ENCODE measurements around the gene RNF32.
"Not testable (repeated sequence)": the region's sequence is repeated elsewhere in the genome, so short reads cannot be mapped to it uniquely, and the experiment has no call there.

Gene RNF32

DNA sequence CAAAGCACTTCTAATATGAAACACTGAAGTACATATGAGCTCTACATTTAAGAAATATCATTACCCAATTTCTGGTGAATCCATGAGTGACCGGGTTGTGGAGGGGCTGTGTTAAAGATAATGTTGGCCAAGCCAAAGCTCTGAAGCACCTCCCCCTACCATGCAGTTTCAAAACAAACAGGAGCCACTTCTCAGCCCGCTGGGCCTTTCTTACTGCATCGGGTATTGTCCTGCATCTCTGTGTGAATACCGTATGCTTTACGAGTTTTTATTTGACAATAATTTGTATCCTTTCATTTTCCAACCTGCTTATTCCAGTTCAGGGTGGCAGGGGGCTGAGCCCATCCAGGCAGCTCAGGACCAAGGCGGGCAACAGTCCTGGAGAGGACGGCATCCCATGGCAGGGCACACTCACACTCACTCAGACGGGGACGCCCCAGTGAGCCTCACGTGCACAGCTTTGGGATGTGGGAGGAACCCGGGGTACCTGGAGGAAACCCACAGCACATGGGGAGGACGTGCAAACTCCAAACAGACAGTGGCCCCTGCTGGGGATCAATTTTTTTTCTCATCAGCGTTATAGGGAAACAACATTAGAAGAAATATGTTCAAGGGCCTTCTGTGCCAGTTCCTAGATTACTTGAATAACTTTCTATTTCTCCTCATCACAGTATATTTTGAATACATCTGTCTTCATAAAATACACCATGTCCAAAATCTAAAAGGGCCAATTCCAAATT is 1.9 kb downstream of the RNF32 start:
- no peak for DNase-seq

DNA sequence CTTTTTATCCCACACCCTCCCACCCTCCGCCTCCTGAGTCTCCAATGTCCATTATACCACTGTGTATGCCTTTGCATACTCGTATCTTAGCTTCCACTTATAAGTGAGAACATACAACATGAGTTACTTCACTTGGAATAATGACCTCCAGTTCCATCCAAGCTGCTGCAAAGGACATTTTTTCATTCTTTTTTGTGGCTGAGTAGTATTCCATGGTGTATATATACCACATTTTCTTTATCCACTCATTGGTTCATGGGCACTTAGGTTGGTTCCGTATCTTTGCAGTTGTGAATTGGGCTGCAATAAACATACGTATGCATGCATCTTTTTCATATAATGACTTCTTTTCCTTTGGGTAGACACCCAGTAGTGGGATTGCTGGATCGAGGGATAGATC is 6.8 kb downstream of the RNF32 start:
- DNase-seq: not testable (repeated sequence)

DNA sequence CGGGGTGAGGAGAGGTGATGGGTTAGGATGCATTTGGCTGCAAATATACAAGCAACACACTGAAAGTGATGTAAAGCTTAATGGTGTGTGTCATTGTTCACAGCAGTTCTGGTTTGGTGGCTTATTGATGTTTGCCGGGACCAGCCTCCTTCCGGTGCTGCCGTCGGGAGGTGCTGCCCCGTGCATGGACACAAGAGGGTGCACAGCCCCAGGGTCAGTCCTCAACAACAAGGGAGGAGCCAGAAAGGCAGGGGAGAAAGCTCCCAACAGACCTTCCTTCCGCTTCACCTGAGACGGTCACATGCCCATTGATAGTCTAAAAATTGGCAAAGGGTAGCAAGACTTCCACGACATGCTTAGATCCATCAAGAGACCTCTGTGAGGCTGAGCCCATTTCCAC is 9.5 kb downstream of the RNF32 start:
- DNase-seq: no peak

DNA sequence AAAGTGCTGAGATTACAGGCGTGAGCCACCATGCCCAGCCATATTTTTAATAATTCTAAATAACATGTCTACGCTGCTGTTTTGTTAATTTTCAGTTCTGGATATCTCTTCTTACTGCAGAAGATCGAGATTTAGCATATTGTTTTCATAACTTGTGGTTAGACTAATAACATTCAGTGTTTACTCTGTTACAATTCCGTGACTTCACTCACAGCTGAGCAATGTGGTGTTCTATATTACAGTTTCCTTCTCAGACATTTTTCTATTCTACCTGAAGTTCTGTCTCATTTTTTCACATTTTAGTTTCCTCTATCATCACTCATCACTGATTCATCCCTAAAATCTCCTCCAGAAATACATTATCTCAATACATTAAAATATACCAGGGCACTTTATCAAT is 10.9 kb downstream of the RNF32 start:
- DNase-seq: no peak

DNA sequence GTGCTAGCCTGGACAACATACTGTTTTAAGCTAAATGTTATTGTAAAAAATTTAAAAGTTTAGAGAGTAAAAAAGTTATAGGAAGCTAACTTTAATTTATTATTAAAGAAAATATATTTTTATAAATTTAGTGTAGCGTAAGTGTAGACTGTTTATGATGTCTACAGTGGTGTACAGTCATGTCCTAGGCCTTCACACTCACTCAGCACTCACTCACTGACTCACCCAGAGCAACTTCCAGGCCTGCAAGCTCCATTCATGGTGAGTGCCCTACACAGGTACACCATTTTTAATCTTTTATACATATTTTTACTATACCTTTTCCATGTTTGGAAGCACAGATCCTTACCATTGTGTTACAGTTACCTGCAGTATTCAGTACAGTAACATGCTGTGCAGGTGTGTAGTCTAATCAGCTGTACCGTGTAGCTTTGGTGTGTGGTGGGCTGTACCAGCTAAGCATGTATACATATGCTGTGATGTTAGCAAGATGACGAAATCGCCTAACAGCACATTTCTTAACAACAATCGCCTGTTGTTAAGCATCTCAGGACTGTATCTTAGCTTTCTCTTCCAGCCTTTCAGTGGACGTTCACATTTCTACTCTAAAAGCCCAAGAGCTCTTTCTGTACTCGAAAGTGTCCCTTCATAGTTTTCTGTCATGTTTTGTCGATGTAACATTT is 12.5 kb downstream of the RNF32 start:
- no peak for DNase-seq

DNA sequence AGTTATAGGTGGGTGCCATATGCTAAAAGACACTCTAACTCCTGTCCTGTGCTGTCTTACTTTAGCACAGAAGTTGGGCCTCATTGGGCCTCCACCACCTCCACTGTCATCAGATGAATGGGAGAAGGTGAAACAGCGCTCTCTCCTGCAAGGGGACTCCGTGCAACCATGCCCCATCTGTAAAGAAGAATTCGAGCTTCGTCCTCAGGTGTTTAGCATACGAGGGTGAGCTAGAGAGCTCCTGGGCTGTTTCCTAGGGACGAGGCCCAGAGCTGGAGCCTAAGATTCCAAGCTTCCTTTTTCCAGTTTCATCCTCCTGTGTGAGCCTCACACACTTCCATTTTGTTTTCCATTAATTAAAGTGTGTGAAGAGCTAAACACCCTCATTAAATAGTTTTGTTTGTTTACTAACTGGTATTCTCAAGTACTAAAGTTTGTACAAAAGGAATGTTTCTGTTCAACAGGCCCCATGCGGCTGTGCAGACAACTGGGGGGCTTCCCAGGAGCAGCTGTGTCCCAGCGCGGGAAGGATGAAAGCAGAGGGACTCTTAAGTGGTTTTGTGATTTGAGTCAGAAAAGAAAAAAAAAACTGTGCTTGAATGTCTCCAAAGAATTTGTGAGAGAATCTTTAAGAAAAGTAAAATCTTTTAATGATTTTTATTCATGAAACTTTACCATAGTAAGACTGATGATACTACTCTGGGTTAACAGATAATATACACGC is 14.1 kb downstream of the RNF32 start:
- no peak for DNase-seq

DNA sequence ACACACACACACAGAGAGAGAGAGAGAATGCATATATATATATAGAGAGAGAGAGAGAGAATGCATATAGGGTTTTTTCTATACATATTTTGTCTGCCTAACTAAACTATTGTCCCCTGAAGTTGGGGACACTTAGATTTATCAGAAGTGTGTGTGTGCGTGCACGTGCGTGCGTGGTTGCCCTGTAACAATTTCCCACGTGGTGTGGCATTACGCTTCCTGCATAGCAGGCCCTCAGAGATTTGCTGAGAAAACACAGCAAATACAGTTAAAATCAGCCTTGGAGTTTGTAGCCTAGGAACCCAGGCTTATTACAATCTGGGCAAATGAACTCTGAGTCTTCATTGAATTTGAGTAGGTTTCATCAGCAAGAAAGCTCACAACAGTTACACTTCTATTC is 14.7 kb downstream of the RNF32 start:
- DNase-seq: no peak

DNA sequence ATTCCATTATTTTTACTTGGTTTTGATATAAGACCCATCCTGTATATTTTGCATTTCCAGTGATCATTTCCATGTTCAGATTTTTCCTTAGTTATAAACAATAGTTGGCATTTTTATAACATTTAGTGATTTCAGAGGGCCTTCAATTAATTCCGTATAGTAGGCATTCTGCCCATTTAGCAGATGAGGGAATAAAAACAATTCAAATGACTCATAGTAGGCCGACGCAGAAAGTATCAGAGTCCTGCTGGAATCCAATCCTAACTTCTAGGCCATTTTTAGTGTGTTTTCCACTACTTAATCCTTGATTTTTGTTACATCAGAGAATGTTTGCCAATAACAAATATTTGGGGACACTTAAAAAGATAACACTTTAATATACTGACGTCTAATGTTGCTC is 15.4 kb downstream of the RNF32 start:
- DNase-seq: no peak

DNA sequence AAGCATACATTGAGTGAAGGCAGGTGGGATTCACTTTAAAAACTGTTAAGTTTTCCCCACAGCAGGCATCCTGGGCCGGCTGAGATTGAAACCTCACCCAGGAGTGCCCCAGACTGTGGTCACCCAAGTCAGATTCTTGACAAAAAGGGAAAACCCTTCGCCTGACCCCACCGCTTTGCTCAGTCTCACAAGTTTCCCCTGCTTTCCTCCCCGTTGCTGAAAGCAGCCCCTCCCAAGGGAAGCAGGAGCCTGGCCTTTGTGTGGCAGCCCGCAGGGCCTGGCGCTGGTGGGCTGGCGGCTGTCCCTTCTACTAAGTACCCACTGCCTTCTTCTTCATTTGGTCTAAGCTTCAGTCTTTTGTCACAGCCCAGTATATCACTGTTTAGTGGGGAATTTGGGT is 16.0 kb downstream of the RNF32 start:
- DNase-seq: no peak

DNA sequence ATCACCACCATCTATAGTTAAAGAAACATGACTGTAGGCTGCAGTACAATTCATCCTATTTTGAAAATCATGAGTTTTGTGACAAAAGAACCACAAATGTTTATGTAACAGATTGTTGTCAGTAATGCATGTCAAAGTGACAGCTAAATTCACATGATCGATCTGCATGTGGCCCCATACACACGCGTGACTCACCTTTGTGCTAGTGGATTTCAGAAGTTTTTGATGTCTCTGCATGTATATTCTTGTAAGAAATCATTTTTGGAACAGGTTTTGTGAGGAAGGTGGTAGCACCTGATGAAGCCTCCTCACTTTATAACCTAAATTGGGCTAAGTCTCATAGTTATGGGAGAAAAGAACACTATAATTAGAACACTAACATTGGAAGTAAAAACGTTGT is 17.1 kb downstream of the RNF32 start:
- DNase-seq: no peak

DNA sequence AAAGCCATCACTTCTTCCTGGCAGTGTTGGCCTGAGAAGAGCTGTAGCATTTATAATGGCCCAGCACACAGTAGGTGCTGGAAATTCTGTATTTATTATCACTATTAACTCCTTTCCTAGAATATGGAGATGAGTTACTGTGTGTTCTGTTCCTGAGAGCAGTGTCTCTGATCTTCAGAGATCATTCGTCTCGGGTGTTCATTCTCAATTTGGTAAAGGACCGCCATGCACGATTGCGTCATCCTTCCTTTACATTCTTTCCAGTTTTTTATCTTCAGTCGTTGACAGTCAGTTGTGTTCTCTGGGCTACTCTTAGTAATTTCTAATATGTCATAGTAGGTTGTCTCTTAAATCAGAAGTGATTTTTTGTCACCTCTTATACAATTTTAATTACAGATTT is 18.6 kb downstream of the RNF32 start:
- DNase-seq: no peak

DNA sequence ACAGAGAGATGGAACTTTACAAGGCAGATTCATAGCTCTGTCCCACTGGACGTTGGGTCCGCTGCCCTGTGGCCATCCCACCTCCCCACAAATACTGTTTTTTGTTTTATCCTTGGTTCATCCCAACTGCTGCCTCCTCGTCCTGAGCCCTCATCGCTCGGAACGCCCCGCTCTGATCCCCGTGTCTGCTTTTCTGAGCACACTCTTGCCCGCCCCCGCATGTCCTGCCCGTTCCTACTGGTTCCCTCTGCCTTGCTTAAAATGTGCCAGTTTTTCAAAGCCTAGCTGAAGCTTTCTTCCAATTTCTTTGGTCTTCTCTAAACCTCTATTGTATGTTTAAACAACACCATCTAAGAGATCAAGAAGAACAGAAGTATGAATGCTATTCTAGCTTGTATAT is 19.4 kb downstream of the RNF32 start:
- DNase-seq: no peak

DNA sequence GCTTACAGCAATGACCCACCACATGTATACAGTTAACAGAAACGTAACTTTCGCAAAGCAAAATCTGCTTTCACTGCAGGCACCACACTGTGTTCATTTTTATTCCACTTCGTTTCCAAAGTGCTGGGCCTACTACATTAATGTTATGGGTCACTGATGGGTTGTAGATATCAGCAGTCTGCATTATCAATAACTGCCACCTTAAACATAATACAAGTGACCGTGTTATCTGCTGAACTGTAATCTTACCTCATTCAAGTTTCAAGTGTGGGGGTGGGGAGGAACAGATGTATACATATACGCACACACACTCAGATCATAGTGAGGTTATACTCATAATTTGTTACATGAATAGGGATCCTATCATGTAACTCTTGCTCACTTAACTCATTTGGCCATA is 21.1 kb downstream of the RNF32 start:
- no peak for DNase-seq

DNA sequence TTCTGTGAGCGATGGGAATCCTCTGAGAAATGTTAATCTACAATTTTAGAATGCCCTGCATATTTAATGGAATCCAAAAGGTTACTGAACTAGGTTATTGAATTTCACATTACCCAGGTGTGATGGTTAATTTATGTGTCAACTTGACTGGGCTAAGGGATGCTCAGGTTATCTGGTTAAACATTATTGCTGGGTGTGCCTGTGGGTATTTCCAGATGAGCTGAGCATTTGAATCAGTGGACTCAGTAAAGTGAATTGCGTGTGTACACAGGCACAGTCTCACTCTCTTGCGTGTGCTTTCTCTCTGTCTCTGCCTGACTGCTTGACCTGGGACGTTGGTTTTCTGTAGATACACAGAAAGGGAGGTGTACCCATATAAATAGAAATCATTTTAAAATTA is 21.7 kb downstream of the RNF32 start:
- no peak for DNase-seq

DNA sequence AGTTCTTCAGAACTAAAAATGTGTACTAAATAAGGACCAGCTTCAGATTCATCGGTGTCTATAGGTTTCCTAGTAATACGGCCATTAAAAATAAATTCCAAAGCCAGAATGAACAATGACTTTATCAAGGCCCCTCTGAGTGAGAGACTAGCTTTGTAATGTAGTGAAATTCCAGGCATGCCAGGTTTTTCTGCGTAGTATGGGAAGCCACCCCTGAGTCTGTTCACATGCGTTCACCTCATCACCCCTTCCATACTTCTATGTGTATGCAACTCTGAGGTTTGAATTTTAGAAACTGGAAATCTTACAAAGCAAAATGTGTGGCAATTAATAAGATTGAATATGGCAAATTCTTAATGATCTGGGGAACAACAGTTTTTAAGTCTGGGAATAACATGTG is 24.5 kb downstream of the RNF32 start:
- no peak for DNase-seq

DNA sequence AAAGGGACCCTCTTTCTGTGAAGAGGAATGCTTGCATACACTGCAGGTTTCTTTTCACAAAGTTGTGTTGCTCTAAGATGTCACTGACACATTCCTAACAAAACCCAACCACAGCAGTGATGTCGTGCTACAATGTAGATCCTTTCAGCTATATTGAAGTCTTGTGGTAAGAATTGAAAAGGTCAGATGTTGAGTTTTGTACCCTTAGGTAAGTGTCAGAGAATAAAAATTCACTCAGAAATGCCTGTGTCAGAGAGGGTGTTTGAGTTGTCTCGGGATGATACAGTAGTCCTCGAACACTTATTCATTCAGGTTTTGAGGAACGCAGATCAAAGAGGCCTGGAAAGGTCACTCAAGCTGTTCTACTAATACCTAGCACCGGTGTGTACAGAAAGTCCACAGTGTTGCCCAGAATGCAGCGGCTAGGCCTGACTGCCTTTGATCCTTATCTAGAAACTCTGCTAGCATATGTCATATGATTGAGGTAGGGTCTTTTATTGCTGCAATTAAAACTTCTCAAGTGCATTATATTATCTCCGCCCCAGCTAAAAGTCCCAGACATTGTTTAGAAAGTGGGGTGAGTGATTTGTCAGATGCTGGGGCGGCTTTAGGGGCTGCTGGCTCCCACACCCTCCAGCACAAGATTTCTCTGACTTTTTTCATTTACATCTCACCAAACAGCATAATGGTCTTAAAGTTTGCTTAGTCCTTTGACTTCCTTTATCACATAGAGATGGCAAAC is 26.0 kb downstream of the RNF32 start:
- DNase-seq: no peak

DNA sequence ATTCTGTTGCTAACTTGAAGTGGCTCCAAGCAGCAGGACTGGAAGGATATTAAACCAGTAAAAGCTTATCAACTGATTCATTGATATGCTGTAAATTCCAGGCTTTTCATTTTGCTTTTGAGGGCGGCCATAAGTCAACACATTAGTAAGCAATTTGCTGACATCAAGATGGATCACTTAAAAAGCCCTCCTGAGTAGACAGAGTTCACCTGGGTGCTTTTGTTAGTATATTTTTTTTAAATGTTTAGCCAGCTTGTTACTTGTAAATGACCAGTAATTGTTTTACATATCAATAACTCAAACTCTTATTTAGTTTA is 26.5 kb downstream of the RNF32 start:
- no peak for DNase-seq

DNA sequence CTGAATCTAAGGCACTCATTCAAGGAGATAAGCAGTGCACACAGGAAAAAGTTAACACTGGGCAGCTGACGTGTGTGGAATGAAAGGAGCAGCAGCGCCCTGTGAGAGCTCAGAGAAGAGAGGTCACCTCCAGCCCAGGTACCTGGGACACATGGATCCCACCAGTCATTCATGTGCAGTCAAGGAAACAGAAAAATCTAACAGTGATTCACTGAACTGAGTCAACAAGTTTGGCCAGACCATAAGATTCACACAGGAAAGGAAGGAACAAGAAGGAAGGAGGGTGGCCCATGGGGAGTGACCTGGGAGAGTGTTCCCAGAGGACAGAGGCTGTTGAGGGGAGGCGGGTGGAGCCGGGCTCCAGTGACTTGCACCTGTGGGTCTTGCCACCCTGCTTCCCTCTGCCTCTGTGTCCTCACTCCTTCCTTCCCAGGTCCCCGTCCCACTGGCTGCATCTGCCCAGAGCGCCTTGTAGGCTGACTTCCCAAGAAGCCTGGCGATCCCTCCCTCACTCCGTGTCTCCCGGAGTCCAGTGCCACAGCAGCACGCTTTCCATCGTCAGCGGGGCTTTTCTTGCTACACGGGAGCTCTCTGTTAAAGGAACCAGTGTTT is 27.7 kb downstream of the RNF32 start:
- DNase-seq: no peak

DNA sequence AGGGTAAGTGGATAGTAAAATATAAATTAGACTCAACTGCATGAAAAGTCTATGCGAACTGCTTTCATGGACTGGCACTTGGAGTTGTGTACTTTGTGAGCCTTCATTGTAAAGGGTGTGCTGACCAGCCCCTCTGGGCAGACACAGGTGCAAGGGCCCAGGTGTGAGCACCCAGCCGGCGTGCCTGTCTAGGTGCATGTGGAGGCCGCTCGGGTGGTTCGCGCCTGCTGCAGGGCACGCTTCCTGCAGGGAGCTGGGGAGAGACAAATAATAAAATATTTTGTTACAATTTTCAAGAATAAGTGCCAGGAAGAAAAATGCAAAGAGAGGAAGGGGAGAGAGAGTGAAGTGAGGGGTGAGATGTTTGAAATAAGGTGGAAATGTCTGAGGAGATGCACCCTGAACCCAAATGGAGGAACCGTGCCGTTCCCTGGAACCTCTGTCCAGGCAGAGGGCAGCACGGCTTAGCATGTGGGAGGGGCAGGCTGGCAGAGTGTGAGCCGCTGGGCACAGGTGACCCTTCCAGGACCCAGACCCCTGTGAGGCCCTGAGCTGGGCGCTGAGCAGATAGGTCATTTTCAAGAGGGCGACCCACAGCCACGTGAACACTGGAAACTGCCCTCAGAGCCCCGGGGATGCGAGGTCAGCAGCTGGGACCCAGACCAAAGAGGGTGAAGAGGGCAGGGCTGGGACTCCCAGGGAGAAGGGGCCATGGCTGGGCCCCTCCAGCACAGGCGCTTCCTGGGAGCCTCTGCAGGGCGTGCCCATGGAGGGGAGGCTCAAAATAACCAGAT is 28.7 kb downstream of the RNF32 start:
- no peak for DNase-seq

DNA sequence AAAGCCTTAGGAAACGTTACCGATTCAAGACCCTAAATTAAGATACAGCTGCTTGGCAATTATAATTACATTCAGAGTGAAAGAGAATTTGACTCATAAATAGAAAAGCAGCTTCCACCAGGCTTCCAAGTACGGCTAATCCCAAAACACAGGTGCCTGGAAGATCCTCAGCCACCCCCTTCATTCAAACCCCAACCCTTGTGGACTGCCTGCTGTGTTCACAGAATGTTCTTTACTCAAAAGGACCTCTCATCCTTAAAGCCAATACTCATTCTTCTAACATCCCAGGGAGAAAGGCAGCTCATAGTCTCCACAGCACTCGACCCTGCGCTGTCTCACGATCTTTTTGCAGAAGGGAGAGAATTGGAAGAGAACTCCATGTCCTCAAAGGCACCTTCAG is 32.9 kb downstream of the RNF32 start:
- no peak for DNase-seq

DNA sequence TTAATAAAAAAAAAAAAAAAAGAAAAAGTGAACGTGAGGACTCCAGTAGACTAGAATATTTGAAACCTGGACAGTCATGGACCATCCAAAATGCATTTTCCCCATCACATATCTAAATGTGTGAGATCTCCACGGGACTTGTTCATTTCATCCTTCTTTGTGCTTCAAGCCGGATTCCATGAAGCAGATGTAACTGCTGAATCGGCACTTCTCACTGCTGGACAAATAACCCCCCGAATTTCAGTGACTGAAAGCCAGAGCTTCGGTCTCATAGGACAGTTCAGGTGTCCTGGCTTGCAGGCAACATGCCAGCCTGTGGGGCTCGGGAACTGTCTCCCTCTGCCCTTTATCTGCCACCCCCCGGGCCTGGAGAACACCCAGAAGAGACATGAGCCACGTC is 33.3 kb downstream of the RNF32 start:
- no peak for DNase-seq

DNA sequence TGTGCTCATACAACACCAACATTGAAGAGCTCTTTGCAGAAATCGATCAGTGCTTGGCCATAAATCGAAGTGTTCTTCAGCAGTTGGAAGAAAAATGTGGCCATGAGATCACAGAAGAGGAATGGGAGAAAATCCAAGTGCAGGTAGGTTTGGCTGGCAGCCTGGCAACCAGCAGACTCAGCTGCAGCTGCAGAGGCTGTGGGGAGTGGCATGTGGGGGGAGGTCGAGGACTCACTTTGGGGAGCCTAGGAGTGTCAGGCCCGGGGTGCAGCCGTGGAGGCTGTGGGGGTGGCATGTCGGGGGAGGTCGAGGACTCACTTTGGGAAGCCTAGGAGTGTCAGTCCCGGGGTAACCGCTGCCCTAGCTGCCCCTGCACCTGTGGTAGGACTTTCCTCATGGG is 35.1 kb downstream of the RNF32 start:
- no peak for DNase-seq

Data from C1 segment of cervical spinal cord (tissue), 14 donors.